NCI-H2171 treated with DMSO at 0.1 percent for 48 hours (cell line): Measurements from ENCODE around the gene SHB.
"Not testable (repeated sequence)": the region's sequence is repeated elsewhere in the genome, so short reads cannot be mapped to it uniquely, and the experiment has no call there.

Experiments used
- DNase-seq: peaks from one replicate; lab custom pipeline; 2025; lab: John Stamatoyannopoulos, UW

SHB gene

DNA sequence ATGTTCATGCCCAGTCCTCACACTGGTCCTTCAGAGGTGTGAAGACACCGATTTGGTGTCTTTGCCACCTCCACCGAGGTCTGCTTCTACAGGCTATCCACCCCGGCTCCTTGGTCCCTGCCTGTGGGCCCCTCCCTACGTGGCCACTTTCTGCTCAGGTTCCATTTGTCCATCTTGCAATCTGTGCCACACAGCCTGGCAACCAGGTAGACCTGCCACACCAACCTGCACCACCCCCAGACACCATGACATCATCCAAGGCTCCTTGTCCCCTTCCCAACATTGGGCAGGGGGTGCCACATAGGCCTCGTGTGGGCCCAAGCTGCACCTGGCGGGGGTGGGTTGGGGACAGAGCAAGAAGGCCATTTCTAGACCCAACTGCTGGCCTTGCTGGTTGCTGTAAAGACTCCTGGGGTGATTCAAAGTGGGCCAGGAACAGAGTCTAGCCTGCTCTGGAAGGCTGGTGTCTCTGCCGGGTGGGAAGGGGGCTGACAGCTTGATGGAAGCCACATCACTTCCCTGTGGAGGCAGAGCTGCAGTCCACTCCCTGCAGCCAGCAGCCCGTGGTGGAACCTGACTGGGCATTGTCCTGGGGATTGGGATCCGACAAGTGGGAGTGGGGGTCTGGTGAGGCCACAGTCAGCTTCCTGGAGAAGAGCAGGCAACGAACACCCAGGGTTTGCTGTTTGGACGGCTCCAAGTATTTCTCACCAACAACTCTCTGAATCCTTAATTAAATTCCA, 99.3 kb downstream of the SHB start:
- DNase-seq: no peak

GRCh38 chr9:37969130-37969529, 99.9 kb downstream of the SHB start:
- no peak for DNase-seq

GRCh38 chr9:37968228-37968701, 100.8 kb downstream of the SHB start:
- DNase-seq: no peak

DNA sequence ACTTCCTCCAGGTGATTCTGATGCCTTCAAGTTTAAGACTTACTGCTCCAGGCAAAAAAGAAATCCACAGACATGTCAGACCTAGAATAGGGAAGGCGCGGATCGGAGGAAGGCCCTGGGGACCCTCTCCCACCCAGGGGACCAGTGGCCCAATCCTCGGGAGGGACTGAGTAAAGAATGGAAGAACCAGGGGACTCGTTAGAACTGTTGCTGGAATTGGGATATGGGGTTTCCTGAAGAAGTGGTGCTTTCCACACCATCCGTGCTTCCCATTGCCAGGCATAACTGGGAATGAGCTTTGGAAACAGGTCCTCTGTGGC, 101.3 kb downstream of the SHB start:
- DNase-seq: no peak

- no peak for DNase-seq
Measured at GRCh38 chr9:37967014-37967760, 101.8 kb downstream of the SHB start.

GRCh38 chr9:37966412-37967013, 102.5 kb downstream of the SHB start:
- DNase-seq: no peak

GRCh38 chr9:37965676-37966345, 103.2 kb downstream of the SHB start:
- not testable (repeated sequence) for DNase-seq

DNA sequence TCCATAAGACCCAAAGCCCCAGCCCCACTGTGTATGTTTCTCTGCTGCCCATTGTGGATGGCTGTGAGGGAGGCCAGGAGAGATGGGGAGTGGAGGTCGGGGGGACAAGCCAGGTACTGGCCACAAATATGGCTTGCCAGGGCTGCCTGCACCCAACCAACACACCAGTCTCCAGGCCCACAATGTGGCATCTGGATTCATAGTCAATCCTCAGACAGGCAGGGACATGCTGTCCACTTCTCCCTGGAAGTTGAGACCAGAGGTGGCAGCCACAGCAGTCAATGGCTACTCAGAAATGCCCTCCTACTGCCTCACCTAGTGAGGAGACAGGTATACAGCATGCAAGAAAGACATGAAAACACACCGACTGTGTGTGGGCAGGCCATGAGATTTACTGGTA, 103.9 kb downstream of the SHB start:
- DNase-seq: no peak

DNA sequence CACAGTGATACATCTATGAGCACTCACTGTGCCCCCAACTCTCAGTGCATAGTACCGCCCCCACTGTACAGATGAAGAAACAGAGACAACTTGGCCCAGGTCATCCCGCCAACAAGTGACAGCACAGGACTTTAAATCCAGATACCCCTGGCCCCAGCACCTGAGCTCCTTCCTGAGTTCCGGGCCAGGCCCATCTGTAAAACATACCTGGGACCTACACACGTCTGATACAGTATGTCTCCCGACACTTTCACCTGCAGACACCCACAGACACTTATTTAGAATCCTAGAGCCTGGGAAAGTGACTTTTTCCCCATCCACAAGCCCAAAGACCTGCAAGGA, 104.3 kb downstream of the SHB start:
- no peak for DNase-seq

DNA sequence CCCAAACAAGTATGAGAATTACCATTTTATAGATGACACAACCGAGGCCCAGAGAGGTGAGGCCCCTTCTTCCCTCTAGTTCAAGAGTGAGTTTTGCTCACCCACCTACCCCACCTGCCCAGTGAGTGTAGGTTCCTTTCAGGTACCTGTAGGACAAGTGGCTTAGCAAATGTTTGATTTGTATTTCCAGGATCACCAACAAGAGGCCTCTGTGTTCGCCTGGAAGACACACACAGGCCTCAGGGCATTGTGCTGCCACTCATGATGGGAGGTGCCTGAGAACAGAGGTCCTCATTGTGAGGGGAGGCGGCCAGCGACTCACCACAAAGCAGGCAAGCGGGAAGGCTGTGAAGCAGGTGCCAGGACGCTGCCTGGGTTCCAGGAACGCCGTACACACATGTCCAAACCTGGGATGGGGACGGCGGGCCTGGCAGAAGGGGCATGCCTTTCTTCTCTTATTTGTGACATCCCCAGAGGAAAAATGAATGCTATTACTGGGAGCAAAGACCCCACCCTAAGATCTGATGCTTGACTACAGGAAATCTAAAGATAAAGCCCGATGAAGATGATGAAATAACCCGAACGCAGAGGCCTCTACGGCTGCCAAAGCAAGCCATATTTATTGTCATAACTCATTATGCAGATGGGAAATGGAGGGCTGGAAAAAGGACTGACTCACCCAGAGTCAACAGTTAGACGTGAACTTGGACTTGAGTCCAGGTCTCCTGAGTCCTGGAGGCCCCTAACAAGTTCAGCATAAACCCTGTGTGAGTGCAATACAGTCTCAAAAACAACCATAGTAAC, 104.9 kb downstream of the SHB start:
- no peak for DNase-seq

GRCh38 chr9:37961351-37961750, 107.7 kb downstream of the SHB start:
- no peak for DNase-seq

GRCh38 chr9:37960631-37961030, 108.4 kb downstream of the SHB start:
- no peak for DNase-seq

GRCh38 chr9:37959976-37960375, 109.1 kb downstream of the SHB start:
- DNase-seq: peak; percentile 6

DNA sequence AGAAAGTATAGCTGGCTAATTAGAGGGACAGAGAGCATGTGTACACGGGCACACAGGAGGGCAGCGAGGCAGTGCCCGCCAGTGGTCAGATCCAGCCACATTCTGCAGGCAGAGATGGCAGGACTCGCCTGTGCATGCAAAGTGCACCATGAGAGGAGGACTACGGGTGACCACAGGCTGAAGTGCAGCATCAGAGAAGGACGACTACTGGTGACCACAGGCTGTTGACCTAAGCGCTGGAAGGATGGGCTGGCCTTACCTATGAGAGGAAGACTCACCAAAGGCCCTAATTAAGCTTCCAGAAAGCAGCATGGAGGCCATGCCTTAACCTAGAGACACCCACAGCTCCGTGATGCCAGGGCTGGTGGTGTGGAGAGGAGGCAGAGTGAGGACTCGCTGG, 110.9 kb downstream of the SHB start:
- no peak for DNase-seq

- no peak for DNase-seq
Measured at GRCh38 chr9:37957664-37957953, 111.4 kb downstream of the SHB start.

DNA sequence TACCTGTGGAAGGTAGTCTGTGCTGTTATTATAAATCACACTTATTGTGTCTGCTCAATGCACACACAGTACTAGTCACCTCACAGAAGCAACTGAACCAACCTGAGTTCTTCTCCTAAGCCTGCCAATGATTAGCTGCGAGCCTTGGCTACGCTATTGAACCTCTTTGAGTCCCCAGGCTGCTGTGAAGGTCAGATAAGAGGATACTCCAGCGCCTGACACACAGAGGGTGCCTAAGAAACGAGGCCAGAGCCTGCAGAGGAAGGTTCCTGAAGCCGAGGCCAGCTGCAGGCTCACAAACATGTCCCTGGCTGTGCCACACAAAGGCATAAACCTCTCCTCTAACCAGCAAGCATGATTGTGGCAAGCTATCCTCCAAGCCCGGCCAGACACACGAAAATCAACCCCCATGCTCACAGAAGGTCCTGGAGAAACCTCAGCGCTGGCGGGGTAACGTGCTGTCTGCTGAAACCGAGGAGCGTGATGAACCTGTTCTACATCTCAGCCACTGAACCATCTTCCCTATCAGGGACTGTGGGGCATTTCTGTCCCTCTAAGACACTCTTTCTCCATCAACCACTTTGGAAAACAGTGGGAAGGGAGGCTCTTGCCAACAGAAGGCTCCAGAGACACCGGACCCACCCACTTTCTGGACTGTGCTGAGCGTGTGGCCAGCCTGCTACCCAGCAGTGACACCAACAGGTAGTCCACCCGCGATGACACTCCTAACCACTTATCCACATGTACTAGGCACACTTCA, 111.9 kb downstream of the SHB start:
- DNase-seq: no peak

DNA sequence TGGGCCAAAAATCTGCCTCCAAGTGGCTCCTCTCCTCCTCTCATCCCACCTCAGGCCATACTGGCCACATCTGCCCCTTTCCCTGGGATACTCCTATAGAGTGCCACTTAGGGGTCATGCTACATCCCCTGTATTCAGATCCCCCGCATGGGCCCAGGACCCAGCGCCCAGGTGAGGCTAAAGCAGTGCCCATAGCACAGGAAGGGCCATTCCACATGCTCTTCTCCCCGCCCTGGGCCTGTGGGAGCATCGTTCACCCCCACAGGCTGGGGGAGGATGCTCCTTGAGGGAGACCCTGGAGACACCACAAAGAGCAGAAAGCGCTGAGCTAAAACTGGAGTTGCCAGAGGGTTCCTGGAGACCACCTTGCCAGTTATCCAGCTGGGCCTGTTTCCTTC, 112.6 kb downstream of the SHB start:
- DNase-seq: no peak

DNA sequence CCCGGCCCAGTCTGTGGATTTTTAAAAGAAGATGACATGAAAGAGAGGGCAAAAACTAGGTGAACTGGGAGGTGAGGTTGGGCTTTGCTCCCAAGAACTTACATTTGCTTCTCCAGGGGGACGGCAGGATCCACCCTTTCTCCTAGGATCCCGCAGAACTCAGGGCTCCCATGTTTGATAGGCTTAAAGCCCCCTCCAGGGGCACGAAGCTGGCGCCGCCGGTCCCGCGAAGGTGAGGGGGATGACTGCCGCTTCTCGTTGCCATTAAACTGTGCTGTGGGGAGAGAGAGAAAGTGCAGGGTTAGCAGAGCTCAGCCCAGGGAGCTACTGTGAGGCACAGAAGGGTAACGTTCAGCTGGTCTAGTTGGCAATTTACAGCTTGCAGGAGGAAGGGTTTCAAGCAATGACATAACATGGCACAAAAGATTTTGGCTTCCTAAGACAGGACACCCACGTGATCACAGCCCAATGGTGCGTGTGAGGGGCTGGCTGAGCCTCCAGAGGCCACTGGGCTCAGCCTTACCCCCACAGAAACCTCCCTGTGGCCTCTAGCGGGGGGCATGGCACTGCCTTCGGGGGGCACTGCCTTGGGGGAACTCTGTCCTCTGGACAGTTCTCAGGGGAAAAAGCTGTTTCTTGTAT, 113.1 kb downstream of the SHB start:
- DNase-seq: no peak

- DNase-seq: no peak
Measured at GRCh38 chr9:37954581-37954981, 114.4 kb downstream of the SHB start.

DNA sequence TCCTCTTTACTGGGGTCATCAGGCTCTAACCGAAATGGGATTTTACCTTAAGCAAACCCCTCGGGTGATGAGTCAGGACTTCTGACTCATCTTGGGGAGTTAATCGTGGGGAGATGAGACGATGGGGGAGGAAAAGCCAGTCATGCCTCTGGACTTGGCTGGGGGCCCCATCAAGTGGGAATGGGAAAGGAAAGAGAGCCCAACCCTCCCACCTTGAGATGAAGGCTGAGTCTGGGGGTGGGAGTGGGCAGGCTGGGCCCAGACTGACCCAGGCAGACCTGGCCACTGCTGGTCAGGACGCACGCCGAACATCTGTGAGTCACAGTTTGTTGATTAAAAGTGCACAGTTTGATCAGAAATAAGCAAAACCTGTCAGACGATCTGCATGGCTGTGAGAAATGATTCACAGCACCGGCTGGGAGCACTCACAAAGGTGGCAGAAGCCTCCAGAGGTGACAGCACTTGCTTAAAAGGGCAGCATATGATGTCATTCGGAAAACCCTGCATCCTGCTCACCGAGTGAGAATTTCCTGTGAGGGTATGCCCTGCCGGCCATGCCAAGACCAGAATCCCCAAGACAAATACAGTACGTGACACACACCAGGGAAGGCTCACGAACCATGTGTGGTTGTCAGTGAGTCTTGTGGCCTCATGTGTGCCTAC, 115.1 kb downstream of the SHB start:
- no peak for DNase-seq
